ENCODE results near the gene ANKRD34A. TPM values are rescaled to one million over a fixed set of nuclear protein-coding genes. Genes with fewer than 3 reads are reported as not detected.

The ANKRD34A gene
- total and polyA plus RNA-seq, 2 experiments from 2014 or later = 2.7 to 5.7 TPM

DNA sequence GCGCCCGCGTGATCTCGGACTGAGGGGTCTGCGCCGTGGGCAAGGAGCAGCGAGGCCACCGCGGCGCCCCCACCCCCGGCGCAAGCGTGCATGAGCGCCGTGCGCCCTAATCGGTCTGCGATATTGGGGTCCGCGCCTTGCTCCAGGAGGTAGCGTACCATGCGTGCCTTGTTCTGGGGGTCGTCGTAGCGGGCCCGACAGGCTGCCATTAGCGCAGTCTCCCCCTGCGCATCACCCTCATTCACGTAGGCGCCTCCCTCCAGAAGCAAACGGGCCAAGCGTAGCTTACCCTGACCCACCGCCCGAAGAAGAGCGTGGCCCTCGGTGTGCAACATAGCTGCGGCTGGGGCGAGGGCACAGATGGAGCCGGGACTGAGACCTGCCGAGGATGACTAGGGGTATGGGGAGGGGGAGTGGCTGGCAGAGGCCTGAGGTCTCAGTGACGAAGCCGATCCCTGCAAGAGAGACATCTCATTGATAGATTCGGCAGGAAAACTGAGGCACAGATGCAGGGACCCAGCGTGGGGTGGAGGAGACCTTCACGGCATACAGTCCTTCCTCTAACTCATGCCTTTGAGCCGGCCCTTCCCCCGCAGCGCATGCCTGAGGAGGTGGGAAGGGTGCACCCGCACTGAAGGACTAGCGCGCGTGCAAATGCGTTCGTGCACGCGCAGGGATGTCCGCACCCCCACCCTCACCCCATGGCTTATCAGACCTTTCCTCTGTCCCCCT is 2.8 kb downstream of the ANKRD34A start:
- TF ChIP-seq CTCF (IDR thresholded peaks at IDR 0.05; ENCODE audit: low read depth, low read length) = no peak
- no peaks in the 10 kb centered on the region for H3K36me3 ChIP-seq
- no peaks in the 10 kb centered on the region for H3K9me3 ChIP-seq (ENCODE audit: low read depth)
- peak; percentile 28 to 47 for DNase-seq (ENCODE audit: low read depth in 1 of 2, low spot score in 1 of 2)
- H3K4me3 ChIP-seq = peak overlapping the region; percentile 60
- H3K27ac ChIP-seq = no peak overlapping the region
- H3K27me3 ChIP-seq = peaks cover 3% of the 10 kb centered on the region
- peaks cover 32% of the 10 kb centered on the region for H3K4me1 ChIP-seq (ENCODE audit: low read depth)

GRCh38 chr1:145961109-145961424 is 3.3 kb downstream of the ANKRD34A start:
- Histone ChIP-seq H3K4me3 (peak overlapping the region; percentile 60), H3K27me3 (peaks cover 3% of the 10 kb centered on the region), H3K27ac (peak overlapping the region; percentile 70), H3K36me3 (no peaks in the 10 kb centered on the region), H3K9me3 (ENCODE audit: low read depth) (no peaks in the 10 kb centered on the region), H3K4me1 (ENCODE audit: low read depth) (peaks cover 37% of the 10 kb centered on the region)
- DNase-seq (ENCODE audit: low read depth in 1 of 2, low spot score in 1 of 2) = no peak
- no peak for TF ChIP-seq CTCF (IDR thresholded peaks at IDR 0.05; ENCODE audit: low read depth, low read length)

DNA sequence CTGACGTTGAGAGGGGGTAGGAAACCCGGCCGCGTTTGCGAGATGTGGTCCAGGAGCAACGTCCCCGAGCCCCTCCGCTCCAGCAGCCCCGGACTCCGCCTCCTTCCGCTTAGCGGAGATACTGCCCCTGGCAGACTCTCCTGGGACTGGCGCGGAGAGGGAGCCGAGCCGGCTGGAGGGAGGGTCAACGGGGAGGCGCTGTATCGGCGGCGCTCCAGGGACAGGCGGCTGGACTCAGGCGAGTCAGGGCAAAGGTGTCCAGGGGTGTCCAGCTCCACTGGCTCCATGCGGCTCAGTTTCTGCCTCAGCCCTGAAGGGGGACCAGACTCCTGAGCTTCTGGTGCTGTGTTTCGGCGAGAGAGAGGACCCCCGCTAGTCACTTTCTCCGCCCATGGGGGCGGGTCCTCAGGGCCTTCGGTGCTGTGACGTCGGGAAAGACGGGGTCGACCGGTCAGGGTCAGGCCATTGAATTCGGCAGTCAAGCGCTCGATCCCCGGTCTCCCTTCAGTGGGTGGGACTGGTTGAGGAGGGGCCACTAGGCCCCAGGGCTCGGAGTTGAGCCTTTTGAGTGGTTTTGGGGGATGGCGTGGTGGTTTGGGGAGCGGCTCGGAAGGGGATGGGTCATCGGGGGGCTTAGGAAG is 3.8 kb downstream of the ANKRD34A start:
- TF ChIP-seq CTCF (IDR thresholded peaks at IDR 0.05; ENCODE audit: low read depth, low read length) = no peak
- peak overlapping the region; percentile 70 for H3K27ac ChIP-seq

GRCh38 chr1:145959957-145960467 is 4.4 kb downstream of the ANKRD34A start:
- peak overlapping the region; percentile 70 for H3K27ac ChIP-seq
- H3K36me3 ChIP-seq = no peaks in the 10 kb centered on the region
- DNase-seq (ENCODE audit: low read depth in 1 of 2, low spot score in 1 of 2) = no peak
- H3K4me1 ChIP-seq (ENCODE audit: low read depth) = peaks cover 47% of the 10 kb centered on the region
- H3K4me3 ChIP-seq = peak overlapping the region; percentile 60
- peaks cover 3% of the 10 kb centered on the region for H3K27me3 ChIP-seq
- no peaks in the 10 kb centered on the region for H3K9me3 ChIP-seq (ENCODE audit: low read depth)
- no peak for TF ChIP-seq CTCF (IDR thresholded peaks at IDR 0.05; ENCODE audit: low read depth, low read length)

More for the DNA sequence above, 3.8 kb downstream of the ANKRD34A start:
- peaks cover 3% of the 10 kb centered on the region for H3K27me3 ChIP-seq
- DNase-seq (ENCODE audit: low read depth in 1 of 2, low spot score in 1 of 2) = peak; percentile 80 to 91
- H3K9me3 ChIP-seq (ENCODE audit: low read depth) = no peaks in the 10 kb centered on the region
- peaks cover 42% of the 10 kb centered on the region for H3K4me1 ChIP-seq (ENCODE audit: low read depth)
- no peaks in the 10 kb centered on the region for H3K36me3 ChIP-seq
- H3K4me3 ChIP-seq = peak overlapping the region; percentile 60

DNA sequence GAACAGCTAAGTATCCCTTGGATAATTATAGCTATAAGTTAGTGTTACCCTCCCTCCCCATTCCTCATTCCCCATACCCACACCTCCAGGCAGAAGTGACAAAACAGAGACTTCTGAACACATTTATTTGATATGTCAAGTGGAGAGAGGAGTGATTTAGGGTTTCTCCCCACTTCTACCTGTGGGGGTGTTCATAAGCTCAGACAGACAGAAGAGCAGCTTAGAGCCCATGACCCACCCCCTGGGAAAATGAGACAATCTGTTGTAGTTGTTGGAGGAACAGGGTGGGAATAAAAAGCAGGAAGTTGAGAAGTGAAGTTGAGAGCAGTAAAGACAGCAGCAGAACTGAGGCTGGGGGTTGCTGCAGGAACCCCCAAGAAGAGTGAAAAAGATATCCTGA is 5.0 kb downstream of the ANKRD34A start:
- Histone ChIP-seq H3K27ac (no peak overlapping the region), H3K36me3 (no peaks in the 10 kb centered on the region), H3K27me3 (peaks cover 3% of the 10 kb centered on the region), H3K4me3 (no peak overlapping the region), H3K4me1 (ENCODE audit: low read depth) (peaks cover 52% of the 10 kb centered on the region), H3K9me3 (ENCODE audit: low read depth) (no peaks in the 10 kb centered on the region)
- TF ChIP-seq CTCF (IDR thresholded peaks at IDR 0.05; ENCODE audit: low read depth, low read length) = no peak
- no peak for DNase-seq (ENCODE audit: low read depth in 1 of 2, low spot score in 1 of 2)

Measured in cardiac muscle cell (in vitro differentiated cells and primary cell).